Lower leg skin (tissue), 4 donors: ENCODE data around the gene SPARCL1. TPM values are rescaled to one million over a fixed set of nuclear protein-coding genes. Genes with fewer than 3 reads are reported as not detected.
"Not testable (repeated sequence)": the region's sequence is repeated elsewhere in the genome, so short reads cannot be mapped to it uniquely, and the experiment has no call there.

Experiments used
- DNase-seq, 2 donors: peaks; one replicate each; pipeline ENCODE4 v3.0.0-alpha.2; 2019; ENCODE audit warnings: low spot score in 2 of 2
- H3K4me3 ChIP-seq: fragments of 200-600 bp; sonication (generic); 2 replicates; pipeline ENCODE4 v1.5.1; 2017; ENCODE audit warnings: mild to moderate bottlenecking, low read depth; ENCODE audit not compliant: poor library complexity, severe bottlenecking
- POLR2A ChIP-seq, 2 donors: fragments of 450-650 bp; IDR thresholded peaks; one replicate each; pipeline ENCODE4 v1.6.1; 2016 to 2017; ENCODE audit warnings: antibody characterized with exemption in 2 of 2, mild to moderate bottlenecking in 1 of 2, moderate library complexity in 1 of 2
- WGBS, 2 donors: methylation state at CpG; one replicate each; pipeline ENCODE4 v1.1.5; 2018; 5-methylcytosine and 5-hydroxymethylcytosine counted together
- intact Hi-C: fragments of 100-400 bp; cut with DNase I; formaldehyde crosslinking; loops from one replicate; pipeline ENCODE4 v1.15.0; 2023; ENCODE audit warnings: low total_unique reads
- total RNA-seq, 4 donors: library from RNA; depleted of rRNA; stranded (reverse); fragments of >200 nt; gene quantifications; one replicate each; pipeline ENCODE4 v1.1.0, GENCODE V29; 2016
- TF ChIP-seq, protein P1 (sequence below), 3 donors: fragments of 450-650 bp; IDR thresholded peaks; one replicate each; pipeline ENCODE4 v1.5.1; 2016; ENCODE audit warnings: antibody characterized with exemption in 3 of 3, mild to moderate bottlenecking in 3 of 3, moderate library complexity in 2 of 3

SPARCL1 gene
- total RNA-seq, 4 donors from 2014 or later, result 66.2 to 259 (median 117) TPM

DNA sequence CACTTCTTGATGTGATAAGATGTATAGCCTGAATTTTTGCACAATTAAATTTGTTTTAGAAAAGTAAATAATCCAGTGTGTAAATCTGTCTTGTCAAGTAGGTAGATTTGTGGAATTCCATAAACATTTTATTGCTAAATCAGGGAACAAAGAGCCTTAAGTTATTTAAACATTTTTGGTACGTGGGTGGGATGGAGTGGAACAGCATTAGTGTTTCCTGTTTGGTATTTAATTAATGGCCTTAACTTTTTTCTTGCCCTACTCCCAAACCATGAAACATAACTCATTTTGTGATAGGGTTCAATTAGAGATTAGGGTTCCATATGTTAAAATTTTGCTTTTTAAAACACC lies 101.7 kb downstream of the SPARCL1 start:
- no peak overlapping the region for H3K4me3 ChIP-seq
- no peak for DNase-seq
- WGBS, 2 donors, result 48 to 49% methylated on average over 1 of the region's 1 CpG
- TF ChIP-seq POLR2A (IDR thresholded peaks at IDR 0.05), result no peak
- TF ChIP-seq, protein P1, sequence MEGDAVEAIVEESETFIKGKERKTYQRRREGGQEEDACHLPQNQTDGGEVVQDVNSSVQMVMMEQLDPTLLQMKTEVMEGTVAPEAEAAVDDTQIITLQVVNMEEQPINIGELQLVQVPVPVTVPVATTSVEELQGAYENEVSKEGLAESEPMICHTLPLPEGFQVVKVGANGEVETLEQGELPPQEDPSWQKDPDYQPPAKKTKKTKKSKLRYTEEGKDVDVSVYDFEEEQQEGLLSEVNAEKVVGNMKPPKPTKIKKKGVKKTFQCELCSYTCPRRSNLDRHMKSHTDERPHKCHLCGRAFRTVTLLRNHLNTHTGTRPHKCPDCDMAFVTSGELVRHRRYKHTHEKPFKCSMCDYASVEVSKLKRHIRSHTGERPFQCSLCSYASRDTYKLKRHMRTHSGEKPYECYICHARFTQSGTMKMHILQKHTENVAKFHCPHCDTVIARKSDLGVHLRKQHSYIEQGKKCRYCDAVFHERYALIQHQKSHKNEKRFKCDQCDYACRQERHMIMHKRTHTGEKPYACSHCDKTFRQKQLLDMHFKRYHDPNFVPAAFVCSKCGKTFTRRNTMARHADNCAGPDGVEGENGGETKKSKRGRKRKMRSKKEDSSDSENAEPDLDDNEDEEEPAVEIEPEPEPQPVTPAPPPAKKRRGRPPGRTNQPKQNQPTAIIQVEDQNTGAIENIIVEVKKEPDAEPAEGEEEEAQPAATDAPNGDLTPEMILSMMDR (IDR thresholded peaks at IDR 0.05), result no peak
- intact Hi-C loops, result loop anchor here (2.0 kb wide), 1 partner anchor 57 kb away; no protein-coding TSS in a partner anchor

DNA sequence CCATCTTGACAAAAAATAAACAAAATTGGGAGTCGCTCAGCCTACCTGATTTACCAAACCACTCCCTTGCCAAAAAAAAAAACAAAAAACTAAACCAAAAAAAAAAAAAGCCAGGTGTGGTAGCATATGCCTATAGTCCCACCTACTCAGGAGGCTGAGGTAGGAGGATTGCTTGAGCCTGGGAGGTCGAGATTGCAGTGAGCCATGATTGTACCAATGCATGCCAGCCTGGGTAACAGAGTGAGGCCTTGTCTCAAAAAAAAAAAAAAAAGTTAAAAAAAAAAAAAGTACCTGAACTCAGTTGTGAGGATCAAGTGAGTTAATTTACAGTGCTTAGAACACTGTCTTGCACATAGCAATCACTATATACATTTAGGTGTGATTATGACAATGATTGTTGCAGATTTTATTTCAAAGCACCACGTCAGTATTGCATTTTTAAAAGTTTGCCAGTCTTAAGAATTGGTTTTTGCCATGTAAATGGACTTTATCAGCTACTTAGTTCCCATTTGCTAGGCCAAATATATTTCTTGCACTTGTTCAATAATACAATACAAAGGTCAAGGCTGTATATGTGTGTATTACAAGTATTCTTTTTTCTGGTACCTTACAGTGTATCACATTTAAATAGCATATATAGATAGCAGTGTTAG lies 102.2 kb downstream of the SPARCL1 start:
- WGBS, 2 donors, result 90 to 92% methylated on average over 3 of the region's 3 CpGs
- TF ChIP-seq, protein P1 (IDR thresholded peaks at IDR 0.05), result no peak
- no peak for TF ChIP-seq POLR2A (IDR thresholded peaks at IDR 0.05)
- DNase-seq, result no peak
- intact Hi-C loops, result loop anchor here (2.0 kb wide), 1 partner anchor 56 kb away; no protein-coding TSS in a partner anchor
- no peak overlapping the region for H3K4me3 ChIP-seq

DNA sequence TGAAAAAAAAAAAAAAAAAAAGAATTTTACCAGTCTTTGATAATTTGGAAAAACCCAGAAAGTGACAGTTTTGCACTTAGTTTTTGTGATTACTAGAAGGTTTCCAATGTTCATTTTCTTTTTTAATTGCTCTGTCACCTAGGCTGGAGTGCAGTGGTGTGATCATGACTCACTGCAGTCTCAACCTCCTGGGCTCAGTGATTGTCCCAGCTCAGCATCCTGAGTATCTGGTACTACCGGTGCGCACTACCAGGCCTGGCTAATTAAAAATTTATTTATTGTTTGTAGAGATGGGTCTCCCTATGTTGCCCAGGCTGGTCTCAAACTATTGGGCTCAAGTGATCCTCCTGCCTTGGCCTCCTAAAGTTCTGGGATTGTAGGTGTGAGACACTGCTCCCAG lies 103.5 kb downstream of the SPARCL1 start:
- DNase-seq, result no peak
- intact Hi-C loops, result loop anchor here (2.0 kb wide), 1 partner anchor 55 kb away; no protein-coding TSS in a partner anchor
- H3K4me3 ChIP-seq, result no peak overlapping the region
- TF ChIP-seq, protein P1 (IDR thresholded peaks at IDR 0.05), result no peak
- TF ChIP-seq POLR2A (IDR thresholded peaks at IDR 0.05), result no peak
- WGBS, 2 donors, result 88 to 89% methylated on average over 2 of the region's 2 CpGs

DNA sequence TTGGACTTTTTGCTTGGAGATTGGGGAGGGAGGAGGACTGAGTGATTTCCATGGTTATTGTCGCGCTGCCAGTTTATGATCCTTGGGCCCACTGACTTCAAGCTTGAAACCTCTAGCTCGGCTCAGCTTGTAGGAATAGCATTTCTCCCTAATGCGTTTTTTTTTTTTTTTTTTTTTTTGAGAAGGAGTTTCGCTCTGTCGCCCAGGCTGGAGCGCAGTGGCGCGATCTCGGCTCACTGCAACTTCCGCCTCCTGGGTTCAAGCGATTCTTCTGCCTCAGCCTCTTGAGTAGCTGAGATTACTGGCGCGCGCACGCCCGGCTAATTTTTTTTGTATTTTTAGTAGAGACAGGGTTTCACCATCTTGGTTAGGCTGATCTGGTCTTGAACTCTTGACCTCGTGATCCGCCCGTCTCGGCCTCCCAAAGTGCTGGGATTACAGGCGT lies 105.1 kb downstream of the SPARCL1 start:
- intact Hi-C loops, H3K4me3 ChIP-seq, DNase-seq: not testable (repeated sequence)
- 90 to 93% methylated on average over 22 of the region's 22 CpGs for WGBS, 2 donors

Other genes starting within 250 kb of the SPARCL1 start
- gene HSD17B13, start 206.5 kb downstream of the SPARCL1 start, total RNA-seq, result 10 to 100 TPM in 2 of 4 donors, 1 to 10 TPM in 1, under 1 TPM in 1; 0.55 to 76.4 (median 34.8) TPM
- 10 to 100 TPM; 15.3 to 33.6 (median 23.2) TPM for gene HSD17B11, start 138.2 kb downstream of the SPARCL1 start, total RNA-seq
- gene NUDT9, start 106.8 kb downstream of the SPARCL1 start, total RNA-seq, result 10 to 100 TPM; 12.5 to 30.9 (median 21.7) TPM
- gene DSPP, start 79.2 kb upstream of the SPARCL1 start, total RNA-seq, result not detected
- gene DMP1, start 120.9 kb upstream of the SPARCL1 start, total RNA-seq, result not detected